Endometrial microvascular endothelial cells (primary cell): ENCODE data around the gene CCDC12. TPM values are rescaled to one million over a fixed set of nuclear protein-coding genes. Genes with fewer than 3 reads are reported as not detected.
"Not testable (repeated sequence)": the region's sequence is repeated elsewhere in the genome, so short reads cannot be mapped to it uniquely, and the experiment has no call there.

Experiments
- in situ Hi-C: cut with HindIII; loops from 2 replicates; pipeline ENCODE4 v1.10.0; 2017; ENCODE audit warnings: low sequenced_read_pairs, low pct_unique_long_range_greater_than_20kb; ENCODE audit errors: inconsistent ontology term
- total RNA-seq: library from RNA; depleted of rRNA; stranded (reverse); fragments of >200 nt; gene quantifications from one replicate; pipeline ENCODE4 v1.2.3, GENCODE V29; 2015; ENCODE audit errors: inconsistent ontology term

The CCDC12 gene
- total RNA-seq, 1 donor from 2014 or later, result 27.0 TPM

DNA sequence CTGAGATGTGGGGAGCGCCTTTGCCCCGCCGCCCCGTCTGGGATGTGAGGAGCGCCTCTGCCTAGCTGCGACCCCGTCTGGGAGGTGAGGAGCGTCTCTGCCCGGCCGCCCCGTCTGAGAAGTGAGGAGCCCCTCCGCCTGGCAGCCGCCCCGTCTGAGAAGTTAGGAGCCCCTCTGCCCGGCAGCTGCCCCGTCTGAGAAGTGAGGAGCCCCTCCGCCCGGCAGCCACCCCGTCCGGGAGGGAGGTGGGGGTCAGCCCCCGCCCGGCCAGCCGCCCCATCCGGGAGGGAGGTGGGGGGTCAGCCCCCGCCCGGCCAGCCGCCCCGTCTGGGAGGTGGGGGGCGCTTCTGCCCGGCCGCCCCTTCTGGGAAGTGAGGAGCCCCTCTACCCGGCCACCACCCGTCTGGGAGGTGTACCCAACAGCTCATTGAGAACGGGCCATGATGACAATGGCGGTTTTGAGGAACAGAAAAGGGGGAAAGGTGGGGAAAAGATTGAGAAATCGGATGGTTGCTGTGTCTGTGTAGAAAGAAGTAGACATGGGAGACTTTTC lies 12.4 kb downstream of the CCDC12 start:
- in situ Hi-C loops, result not testable (repeated sequence)

DNA sequence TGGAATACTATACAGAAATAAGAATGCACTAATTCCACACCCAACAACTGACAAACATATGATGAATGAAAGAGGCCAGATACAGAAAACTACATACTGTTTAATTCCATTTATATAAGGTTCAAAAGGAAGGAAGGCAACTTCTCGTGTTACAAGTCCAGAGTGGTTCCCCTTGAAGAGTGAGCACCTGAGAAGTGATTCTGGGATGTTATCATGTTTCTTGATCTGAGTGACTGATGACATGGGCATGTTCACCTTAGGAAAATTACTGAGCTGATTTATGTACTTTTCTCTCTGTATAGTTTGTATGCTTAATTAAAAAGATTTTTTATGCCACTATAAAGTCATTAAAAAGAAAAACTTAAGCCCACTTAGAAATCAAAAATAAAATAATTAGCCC lies 13.6 kb downstream of the CCDC12 start:
- in situ Hi-C loops, result no loop called here

DNA sequence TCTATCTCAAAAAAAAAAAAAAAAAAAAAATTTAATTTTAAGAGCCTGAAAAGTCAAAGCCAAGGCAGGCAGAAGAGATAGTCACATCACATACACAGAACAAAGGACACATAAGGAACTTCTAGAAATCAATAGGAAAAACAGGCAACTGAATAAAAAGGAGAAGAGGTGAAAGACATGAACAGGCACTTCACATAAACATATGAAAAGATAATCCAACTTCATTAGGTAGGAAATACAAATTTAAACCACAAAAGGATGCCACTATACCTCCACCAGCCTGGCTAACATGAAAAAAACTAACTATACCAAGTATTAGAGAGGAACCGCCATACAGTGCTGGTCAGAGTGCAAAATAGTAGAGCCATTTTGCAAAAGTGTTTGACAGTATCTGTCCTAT lies 14.1 kb downstream of the CCDC12 start:
- in situ Hi-C loops, result no loop called here

DNA sequence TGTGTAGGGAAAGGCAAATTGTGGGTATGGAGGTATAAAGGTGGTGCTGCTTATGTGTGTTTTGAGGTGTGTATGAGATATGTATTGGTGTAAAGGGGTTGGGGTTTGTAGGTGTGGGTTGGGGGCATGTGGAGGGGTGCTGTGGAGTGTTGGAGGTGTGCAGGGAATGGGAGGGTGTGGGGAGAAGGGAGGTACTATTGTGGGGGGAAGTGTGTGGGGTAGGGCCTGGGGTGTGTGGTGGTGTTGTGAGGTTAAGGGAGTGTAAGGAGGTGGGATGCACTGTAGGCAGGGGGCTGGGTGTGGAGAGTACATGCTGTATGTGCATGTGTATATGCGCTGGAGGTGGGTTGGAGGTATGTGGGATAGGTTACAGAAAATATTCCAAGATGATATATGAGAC lies 15.7 kb downstream of the CCDC12 start:
- in situ Hi-C loops, result no loop called here

DNA sequence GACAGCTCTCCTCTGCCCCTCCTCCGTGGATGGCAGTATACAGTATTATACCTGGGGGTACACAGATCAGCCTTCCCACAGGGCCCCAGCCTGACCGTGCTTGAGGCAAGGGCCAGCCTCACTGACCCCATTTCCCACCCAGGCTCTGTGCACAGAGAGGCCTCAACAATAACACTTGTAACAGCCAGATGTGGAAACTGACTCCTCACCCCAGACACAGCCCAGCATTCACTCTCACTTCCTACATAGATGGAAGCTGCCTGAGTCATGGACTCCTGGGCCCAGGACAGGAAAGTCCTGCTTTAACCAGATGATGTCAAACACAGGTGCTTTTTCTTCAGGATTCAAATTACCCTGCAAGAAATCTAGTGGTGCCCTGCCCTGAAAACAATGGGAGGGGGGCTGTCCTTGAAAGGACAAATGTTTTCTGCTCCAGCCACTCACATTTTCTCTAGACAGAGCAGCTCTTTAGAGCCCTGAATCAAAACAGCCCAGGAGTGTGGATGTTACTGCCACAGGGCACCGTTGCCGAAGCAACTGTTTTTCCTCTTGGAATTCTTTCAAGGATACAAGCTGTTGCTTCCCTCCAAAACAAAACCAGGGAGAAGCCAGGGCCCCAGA lies 16.4 kb downstream of the CCDC12 start:
- in situ Hi-C loops, result no loop called here

DNA sequence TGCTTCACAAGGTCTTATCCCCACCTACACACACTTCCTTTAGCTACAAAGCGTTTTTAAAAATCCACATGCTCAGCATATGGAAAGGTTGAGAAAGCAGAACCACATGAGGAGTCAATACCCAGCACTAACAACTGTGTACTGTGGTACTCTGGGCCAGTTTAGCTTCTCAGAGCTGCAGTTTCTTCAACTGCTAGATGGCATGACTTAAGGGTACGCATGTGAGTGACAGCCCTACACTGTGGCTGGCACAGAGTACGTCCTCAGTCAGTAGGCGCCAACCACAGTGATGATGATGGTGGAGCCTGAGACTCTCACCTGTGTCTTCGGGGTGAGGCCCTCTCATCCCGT lies 17.4 kb downstream of the CCDC12 start:
- in situ Hi-C loops, result no loop called here

DNA sequence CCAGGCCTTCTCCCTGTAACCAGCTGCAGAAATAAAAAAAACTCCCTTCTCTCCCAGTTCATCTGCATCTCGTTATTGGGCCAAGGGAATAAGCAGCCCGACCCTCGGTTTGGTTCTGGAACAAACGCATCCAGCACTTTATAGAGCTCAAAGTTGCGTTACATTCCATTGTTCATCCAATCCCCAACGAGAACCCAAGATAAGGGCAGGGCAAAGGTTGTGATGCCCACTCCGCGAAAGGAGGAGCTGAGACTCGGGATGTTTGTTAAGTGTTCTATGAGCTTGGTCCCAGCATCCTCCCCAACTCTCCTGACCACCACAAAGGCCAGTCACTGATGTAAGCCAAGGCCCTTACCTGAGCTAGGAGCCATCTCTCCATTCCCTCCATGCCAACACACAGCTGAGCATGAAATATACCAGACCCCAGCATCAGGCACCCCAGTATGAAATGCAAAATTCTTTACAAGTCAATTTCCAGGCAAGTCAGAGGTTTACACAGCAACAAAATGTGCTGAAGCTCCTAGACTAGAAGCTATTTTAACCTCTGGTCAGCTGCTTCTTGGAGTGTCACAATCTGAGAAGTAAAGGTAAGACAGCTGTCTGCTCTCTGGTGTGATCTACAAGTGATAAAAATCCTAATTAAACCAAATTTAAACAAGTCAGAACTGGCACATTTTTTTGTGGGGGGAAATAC lies 17.9 kb downstream of the CCDC12 start:
- in situ Hi-C loops, result no loop called here

DNA sequence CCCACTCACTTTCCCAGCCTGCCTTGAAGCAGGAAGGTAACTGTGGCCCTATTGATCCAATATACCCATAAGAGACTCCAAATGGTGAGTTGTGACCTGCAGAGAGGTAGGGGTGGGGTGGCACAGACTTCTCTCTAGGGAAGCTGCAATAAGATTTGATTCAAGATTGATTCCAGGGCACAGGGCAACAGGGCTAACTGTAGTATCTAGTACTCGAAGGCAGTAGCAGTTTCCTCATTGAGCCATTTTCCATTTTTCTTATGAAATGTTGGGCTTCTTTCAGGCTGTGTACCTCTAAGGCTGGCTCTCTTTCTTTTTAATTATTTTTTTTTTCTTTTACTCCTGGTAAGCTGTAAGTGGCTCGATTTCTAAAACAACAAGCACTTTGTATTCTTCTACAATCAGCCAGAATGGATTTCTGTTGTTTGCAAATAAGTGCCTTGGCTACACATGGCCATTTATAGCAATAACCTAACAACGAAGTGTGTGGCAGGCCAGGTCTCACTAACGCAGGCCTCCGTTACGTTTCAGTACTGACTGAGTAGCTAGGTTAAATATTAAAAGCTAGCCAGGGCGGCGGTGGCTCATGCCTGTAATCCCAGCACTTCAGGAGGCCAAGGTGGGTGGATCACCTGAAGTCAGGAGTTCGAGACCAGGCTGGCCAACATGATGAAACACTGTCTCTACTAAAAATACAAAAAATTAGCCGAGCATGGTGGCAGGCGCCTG lies 19.3 kb downstream of the CCDC12 start:
- in situ Hi-C loops, result no loop called here

DNA sequence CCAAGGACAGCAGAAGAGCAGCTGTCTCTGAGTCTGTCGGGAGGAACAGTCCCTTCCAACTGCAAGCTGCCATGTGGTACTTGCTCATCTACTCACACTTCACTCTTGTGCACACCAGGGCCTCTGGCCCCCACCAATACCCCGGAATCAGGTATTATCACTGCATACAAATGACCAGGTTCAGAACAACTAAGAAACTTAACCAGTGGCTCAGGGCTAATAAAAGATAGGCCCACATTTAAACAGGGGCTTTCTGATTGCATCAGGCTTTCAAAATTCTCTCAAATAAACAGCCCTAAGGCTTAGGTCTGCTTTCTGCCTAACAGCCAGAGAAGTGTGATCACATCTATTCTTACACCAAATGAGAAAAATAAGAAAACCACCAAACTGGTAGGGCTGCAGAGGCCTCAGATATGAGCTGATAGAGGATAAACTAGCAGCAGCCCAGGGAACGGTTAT lies 20.7 kb downstream of the CCDC12 start:
- in situ Hi-C loops, result no loop called here

DNA sequence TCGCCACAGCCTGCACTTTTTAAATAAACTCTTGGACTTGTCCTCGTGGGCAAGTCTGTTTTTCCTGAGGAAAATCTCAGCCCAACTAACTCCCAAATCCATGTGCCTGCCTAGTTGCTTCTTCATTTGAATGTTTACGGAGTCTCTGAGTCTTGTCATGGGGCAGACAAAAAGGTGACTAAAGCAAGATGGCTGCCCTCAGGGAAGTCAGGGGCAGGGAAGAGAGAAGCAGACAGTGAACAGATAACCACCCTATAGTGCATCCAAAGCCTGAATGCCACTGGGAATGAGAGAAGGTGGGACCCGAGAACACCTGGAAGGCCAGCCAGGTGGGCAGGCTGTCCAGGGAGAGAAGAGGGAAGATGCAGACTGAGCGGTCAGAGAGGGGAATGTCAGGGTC lies 21.4 kb downstream of the CCDC12 start:
- in situ Hi-C loops, result no loop called here

DNA sequence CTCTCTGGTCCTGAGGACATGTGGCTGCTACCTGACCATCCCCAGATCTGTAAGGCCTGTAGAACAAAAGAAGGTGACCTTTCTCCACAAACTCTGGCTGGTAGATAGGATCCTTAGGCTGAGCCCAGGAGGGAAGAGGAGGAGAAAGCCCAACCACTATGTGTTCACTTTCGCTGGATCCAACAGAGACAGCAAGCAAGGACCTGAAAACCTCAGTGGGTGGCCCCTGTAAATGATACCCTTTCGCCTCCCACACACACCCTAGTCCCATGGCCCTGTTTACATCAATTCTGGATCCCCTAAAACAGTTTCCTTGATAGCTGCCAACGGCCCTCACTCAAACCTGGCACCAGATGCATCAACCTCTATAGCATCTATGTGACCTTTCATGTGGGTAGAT lies 22.4 kb downstream of the CCDC12 start:
- in situ Hi-C loops, result no loop called here

DNA sequence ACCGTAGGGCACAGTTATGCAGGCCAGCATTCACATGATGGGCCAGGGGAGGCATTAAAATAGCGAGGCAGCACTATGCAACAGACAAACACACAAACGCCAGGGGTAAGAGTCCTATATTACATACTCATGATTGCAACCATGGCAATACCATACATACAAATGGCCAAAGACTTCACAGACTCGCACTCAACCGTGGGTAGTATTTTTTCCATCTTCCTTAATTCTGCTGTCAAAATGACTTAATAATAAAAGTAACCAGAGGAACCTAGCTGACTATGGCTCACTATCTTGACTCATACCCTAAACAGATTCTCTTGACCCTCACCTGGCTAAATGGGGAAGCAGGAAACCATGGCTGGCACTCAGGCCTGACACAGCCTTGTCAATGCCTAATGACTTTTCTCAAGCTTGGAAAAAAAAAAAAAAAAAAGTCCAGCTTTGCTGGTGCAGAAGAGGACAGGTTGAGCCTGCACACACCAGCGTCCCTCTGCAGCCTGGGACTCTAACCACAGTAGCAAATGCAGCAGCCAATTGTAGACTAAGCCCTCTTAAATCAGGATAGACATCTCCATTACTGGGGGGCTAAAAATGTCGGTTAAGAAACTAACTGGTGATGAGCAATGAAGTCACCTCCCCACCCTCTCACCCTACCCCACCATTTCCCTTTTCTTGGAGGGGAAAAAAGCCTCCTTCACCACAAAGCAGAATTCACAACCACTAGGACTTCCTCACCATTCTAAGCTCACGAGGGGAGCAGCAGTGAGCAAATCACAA lies 23.1 kb downstream of the CCDC12 start:
- in situ Hi-C loops, result no loop called here

DNA sequence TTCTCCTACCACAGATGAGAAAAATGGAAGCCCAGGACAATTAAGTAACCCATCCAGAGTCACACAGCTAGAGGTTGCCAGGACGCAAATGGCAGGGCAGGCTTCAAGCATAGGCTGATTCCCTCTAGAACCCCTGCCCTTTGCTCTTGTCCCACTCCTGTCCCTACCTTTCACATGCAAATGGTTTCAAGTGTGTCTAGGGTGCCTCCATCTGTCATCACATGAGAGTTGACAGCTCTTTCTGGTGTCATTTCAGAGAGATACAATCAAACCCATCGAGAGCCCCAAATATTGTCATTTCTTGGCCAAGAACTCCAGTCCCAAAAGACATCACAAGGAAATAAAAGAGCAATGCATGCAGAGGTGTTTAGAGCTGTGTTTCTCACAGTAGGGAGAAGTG lies 23.7 kb downstream of the CCDC12 start:
- in situ Hi-C loops, result no loop called here

DNA sequence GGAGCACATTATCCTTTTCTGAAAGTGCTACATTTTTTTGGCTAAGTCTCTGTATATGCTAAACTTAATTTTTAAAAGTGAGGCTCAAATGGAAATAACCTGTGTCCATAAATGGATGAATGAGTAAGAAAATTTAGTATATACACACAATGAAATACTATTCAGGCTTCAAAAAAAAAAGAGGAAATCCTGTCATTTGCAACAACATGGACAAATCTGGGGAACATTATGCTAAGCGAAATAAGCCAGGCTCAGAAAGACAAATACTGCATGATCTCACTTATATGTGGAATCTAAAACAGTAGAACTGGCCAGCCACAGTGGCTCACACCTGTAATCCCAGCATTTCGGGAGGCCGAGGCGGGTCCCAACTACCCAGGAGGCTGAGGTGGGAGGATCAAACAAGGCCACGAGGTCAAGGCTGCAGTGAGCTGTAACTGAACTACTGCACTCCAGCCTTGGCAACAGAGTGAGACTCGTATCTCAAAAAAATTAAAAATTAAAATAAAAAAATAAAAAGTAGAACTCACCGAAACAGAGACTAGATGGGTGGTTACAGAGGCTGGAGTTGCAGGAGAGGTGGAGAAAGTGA lies 25.8 kb downstream of the CCDC12 start:
- in situ Hi-C loops, result no loop called here

DNA sequence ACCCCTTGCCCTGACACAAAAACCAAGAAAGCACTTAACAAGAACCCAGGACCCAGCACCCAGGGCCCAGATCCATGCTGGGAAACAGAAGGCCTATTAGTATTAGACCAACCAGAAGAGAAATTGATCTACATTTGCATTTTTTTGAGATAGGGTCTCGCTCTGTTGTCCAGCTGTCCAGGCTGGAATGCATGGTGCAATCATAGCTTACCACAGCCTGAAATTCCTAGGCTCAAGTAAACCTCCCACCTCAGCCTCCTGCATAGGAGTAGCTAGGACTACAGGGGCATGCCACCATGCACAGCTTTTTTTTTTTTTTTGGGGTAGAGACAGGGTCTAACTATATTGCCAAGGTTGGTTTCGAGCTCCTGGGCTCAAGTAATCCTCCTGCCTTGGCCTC lies 26.4 kb downstream of the CCDC12 start:
- in situ Hi-C loops, result no loop called here

DNA sequence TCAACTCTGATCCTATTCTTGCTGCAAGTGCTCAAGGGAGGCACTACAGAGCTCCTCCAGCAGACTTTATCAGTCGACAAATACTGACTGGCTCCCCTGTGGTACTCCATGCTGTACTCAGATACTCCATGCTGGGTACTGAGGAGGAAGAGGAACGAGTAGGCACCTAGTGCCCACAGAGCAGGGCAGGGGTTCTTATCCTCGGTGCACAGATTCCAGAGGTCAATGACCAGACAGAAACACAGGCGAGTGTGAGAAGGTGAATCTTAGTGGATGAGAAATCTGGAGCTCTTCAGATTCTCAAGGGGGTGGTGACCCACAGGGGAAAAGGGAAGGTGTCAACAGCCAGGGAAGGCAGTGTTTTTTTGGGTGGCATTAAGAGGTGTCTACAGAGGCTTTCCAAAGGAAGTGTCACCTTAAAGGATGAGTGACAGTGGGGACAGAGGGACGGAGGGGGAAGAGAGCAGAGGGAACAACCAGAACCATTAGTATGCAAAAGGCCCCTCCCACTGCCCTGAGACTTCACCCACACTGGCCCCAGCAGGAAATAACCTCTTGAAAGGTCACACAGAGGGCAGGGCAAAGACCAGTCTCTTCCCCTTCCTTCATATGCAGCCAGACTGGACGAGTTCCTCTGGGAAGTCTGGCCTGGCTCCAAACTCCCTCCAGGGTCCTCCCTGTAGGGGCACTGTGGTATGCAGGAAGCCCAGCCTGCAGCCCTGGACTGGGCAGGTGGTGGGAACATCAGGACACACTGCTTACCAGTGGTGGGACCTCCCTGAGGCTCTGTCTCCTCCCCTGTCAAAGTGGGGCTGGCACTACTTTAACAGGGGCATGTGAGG lies 27.5 kb downstream of the CCDC12 start:
- in situ Hi-C loops, result no loop called here

DNA sequence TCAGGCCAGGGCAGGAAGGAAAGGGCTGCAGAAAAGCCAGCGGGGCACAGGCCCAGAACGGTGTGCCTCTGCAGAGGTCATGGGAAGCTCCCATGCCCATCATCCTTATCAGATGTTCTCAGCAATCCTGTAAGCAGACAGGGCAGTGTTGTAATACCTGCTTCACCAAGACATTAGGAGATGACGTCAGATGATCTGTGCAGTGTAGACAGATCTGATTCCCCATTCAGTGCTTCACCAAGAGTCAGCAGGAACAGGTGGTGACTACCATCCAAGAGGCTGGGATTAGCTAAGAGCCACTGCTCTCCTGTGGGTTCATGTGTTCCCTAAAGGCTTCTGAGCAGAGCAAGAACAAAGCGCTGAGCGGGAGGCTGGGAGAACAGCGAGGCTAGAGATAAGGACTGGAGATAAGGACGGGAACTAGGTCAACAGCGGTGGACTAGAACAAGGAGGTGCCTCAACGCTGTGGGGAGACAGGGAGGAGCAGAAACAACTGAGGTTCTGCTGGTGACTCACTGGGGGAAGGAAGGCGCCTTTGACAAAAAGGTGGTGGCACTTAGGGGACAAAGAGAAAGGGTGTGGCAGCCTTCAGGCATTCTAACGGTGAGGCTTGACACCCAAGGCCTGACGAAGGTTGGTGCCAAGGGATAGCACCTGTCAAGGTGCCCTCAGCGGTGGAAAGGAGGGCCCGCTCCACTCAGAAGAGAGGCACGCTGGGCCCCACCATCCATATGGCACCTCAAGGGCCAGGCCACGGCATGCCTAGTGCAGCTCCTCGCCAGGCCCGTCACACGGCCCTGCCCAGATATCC lies 28.4 kb downstream of the CCDC12 start:
- in situ Hi-C loops, result no loop called here
